RWPE1 (cell line): ENCODE results near the gene USP34.
A peak's percentile ranks its signal among the peaks of the same experiment; 100 is the strongest.

Experiments
- CTCF ChIA-PET: fragments of 350-600 bp; sonication (Branson Sonifier 250); formaldehyde crosslinking; extraction: SDS; loops from one replicate; lab custom pipeline; 2021; lab: Yijun Ruan, JAX
- POLR2A ChIA-PET: fragments of 400-600 bp; formaldehyde crosslinking; extraction: SDS; loops from one replicate; lab custom pipeline; 2020; ENCODE audit warnings: antibody characterized with exemption; ENCODE audit not compliant: low non-redundant PET; lab: Yijun Ruan, JAX
- DNase-seq: peaks from one replicate; pipeline ENCODE4 v3.0.0; 2012; ENCODE audit warnings: low spot score
- H3K27ac ChIP-seq: fragments of 450-650 bp; 2 replicates; pipeline ENCODE4 v1.5.1; 2017
- CTCF ChIP-seq: fragments of 450-650 bp; conservative IDR thresholded peaks from 2 replicates; pipeline ENCODE4 v1.5.1; 2017; ENCODE audit warnings: low read depth, mild to moderate bottlenecking

The USP34 gene

GRCh38 chr2:61288070-61288841 lies 182.6 kb downstream of the USP34 start:
- no peak for TF ChIP-seq CTCF
- no peak for DNase-seq
- H3K27ac ChIP-seq, result no peak overlapping the region
- ChIA-PET CTCF (no interaction called here), POLR2A (no interaction called here)

GRCh38 chr2:61287254-61287653 lies 183.6 kb downstream of the USP34 start:
- DNase-seq, result no peak
- ChIA-PET CTCF (no interaction called here), POLR2A (no interaction called here)
- no peak overlapping the region for H3K27ac ChIP-seq
- no peak for TF ChIP-seq CTCF

GRCh38 chr2:61283443-61284160 lies 187.3 kb downstream of the USP34 start:
- no peak for DNase-seq
- TF ChIP-seq CTCF, result no peak
- ChIA-PET CTCF (interaction anchor here (0.6 kb wide), 1 partner anchor 21 kb away, joined by 3 read pairs; no protein-coding TSS in a partner anchor), POLR2A (no interaction called here)
- no peak overlapping the region for H3K27ac ChIP-seq

GRCh38 chr2:61282104-61282590 lies 188.7 kb downstream of the USP34 start:
- POLR2A ChIA-PET, result no interaction called here
- DNase-seq, result no peak
- H3K27ac ChIP-seq, result no peak overlapping the region
- CTCF ChIA-PET, result no interaction called here
- no peak for TF ChIP-seq CTCF

GRCh38 chr2:61281321-61281720 lies 189.6 kb downstream of the USP34 start:
- H3K27ac ChIP-seq, result no peak overlapping the region
- TF ChIP-seq CTCF, result no peak
- ChIA-PET CTCF (no interaction called here), POLR2A (no interaction called here)
- DNase-seq, result no peak

- peak overlapping the region; percentile 27; the same call in 1 of the 2 replicates for H3K27ac ChIP-seq
- ChIA-PET CTCF (no interaction called here), POLR2A (no interaction called here)
- TF ChIP-seq CTCF, result no peak
- no peak for DNase-seq
Measured at GRCh38 chr2:61277756-61278155, 193.1 kb downstream of the USP34 start.
